SKM-1 treated with dmso at 0.1 percent for 144 hours (cell line): ENCODE results near the gene PTGDR2.

Source experiments
- DNase-seq: peaks from one replicate; lab custom pipeline; 2025; ENCODE audit not compliant: unreplicated experiment; lab: John Stamatoyannopoulos, UW

Gene PTGDR2

DNA sequence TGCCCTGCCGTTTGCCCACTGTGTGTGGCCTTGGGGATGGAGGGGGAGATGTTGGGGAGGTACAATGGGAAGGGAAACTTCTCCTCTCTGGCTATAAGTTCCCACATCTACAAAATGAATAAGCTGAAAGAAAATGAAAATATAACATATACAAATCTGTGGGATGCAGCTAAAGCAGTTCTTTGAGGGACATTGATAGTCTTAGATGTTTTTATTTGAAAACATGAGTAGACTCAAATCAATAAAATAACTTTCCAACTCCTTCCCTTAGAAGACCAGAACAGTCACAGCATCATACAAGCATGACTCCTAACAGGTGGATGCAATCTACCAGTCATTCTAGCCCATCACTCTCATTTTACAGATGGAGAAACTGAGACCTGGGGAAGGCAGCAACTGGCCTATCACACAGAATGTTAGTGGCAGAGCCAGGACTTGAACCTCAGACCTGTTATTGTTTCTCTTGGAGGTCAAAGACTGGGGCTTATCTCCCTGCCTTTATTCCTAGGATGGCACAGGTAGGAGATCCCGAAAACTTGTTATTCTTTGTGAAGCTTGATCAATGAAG, 39.1 kb downstream of the PTGDR2 start:
- no peak for DNase-seq

DNA sequence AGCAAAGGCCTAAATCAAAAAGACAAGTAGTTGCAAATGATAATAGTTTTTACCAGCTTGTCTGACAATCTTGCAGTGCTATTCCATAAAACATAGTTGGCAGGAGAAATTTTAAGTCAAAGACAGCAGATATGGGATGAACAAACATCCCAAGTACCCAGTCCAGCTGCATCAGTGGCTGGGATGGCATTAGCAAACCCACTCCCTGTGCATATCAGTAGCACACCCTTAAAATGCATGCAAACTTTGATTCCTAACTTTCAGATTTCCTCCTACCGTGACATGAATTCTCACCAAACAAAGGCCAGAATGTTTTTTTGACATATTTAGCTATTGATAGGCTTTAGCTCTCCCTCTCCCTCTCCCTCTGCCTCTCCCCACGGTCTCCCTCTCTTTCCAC, 41.6 kb downstream of the PTGDR2 start:
- DNase-seq = no peak

DNA sequence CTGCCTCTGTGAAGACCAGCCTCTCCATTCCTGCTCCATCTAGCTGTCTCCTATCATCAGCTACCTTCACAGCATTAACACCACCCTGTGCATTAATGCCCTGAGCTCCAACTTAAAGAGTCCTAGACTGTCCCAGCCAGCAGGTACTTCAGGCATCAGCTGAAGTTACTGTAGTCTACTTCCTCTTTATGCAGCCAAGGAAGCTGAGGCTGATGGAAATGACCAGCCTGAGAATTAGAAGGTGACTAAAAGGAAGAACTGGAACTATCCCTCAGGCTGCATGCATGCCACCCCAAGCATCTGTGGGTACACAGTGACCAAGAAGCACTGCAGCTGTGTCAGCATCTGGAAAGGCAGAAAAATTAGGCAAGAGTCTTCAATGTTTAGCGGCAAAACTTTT, 42.4 kb downstream of the PTGDR2 start:
- peak; percentile 54 for DNase-seq

DNA sequence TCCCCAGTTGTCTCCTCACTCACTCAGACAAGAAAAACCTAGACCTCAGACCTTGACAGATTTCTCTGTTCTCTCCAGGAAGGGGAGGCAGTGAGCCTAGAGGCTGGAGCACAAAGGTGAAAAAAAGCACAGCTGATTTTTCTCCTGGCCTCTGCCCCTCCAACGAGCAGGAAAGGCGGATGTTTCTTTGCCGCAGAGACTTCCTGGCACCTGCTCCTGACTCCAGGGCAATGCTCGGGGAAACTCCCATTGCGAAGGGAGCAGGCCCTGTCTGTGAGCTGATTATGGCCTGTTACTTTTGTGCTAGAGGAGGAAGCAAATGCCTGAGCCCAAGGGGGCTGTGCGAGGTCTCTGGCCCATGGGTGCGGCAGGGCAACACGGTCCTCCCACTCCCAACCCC, 45.2 kb downstream of the PTGDR2 start:
- no peak for DNase-seq

DNA sequence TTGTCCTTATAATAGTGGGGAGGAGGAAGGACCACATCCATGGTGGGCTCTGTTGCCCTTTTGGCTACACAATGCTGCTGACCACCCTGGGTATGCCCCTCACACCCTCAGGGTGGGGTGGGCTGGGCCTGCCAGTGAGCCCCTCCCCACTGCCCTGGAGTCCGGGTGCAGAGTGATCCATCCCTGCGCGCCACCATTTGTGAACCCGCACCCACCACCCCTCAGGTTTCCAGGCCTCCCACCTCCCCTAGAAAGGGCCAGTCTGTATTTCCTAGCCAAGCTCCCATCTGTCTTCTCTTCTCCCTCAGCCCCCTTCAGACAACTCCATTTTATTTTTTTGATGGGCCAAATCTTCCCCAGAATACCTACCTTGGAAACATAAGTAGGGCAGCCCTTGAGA, 45.6 kb downstream of the PTGDR2 start:
- no peak for DNase-seq

DNA sequence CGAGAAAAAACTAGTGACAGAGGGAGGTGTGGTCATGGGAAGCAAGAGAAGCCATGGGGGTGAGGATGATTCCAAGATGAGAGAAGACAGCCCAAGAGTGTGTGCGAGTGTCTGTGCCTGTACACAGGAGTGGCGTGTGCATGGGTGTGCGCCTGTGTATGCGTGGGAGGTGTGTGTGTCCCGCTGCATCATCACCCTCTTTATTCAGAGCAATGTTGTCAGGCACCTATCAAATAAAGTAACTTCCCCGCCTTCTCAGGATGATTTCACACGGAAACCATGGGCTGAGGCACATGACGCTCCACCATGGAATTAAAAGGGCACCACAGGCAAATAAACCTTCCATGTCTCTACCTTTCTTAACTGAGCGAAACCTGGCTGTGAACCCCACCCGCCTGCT, 46.1 kb downstream of the PTGDR2 start:
- DNase-seq = no peak

DNA sequence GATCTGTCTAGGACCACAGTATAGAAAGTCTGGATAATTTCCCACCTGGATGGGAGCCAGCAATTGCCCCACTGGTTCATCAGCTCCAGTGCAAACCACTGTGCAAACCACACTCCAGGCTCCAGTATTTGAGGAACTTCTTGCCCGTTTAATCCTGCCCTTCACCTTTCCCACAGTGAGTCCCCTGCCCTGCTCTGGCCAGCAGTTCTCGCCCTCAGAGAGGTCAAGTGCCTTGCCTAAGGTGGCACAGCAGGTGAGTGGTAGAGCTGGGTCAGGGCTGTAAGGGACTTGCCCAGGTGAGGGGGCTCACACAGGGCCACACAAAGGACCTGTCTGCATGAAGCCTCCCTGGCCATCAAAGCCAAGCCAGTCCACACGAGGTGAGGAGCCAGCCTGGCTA, 46.5 kb downstream of the PTGDR2 start:
- peak; percentile 33 for DNase-seq

DNA sequence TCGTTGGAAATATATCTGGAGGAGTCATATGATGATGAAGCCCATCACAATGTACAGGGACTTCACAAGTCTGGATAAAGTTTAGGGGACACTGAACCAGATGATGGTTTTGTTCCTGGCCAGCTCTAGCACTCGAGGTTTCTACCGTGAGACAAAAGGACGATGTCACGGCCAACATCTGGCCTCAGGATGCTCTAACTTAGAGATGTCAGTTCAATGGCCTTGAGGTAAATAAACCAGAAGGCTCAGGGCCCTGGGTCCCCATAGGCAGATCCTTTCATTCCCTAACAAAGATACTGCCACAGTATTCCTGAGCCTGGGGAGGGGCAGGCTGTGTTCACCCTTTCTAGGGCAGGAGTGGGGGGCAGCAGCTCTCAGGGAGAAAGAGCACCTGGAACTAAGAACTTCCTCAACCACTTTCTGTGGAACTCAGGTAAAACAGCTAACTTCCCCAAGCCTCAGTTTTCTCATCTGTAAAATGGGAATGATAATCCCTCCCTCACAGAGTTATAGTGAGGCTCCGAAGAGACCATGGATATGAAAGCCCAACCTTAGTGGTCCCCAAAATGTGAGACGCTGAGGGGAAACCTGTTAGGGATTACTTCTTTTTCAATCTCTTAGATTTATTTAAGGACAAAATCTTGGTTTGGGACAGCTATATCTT, 52.3 kb downstream of the PTGDR2 start:
- no peak for DNase-seq

DNA sequence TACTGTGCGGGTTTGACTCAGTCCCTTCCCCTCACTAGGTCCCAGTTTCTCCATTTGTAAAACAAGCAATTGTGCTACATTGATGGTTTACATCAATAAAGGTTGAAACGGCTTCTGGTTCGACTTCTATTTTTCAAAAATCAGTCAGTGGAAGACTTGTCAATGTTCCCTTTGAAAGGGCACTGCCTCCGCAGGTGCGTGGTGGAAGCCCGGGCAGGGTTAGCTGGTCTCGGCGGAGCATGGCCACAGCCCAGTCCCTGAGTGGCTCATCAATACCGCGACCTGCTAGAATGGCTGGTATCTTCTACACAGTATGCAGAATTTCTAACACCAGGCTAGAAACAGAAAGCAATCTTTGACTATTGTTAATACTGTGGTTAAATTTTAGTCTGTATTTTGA, 54.6 kb downstream of the PTGDR2 start:
- DNase-seq = no peak
